GM12892 (cell line): ENCODE measurements around the gene IFT43.

ENCODE experiments used
- DNase-seq: peaks from one replicate; pipeline ENCODE4 v3.0.0; 2011; ENCODE audit not compliant: insufficient read length
- FAIRE-seq: peaks from 2 replicates; lab custom pipeline; 2011; peaks lifted over from hg19 to GRCh38; lab: Jason Lieb, UNC
- POLR2A ChIP-seq: IDR thresholded peaks from 2 replicates; pipeline ENCODE4 v1.6.1; 2011; ENCODE audit warnings: low read depth, low read length, control low read depth
- POLR2AphosphoS5 ChIP-seq: IDR thresholded peaks from 2 replicates; pipeline ENCODE4 v1.6.1; 2011; ENCODE audit warnings: low read depth, low read length, control low read depth
- TAF1 ChIP-seq: IDR thresholded peaks from 2 replicates; pipeline ENCODE4 v1.6.1; 2011; ENCODE audit warnings: low read depth, mild to moderate bottlenecking, control low read depth, low read length, borderline replicate concordance

Gene IFT43

GRCh38 chr14:76129851-76130576 is 144.5 kb downstream of the IFT43 start:
- DNase-seq (no peak), FAIRE-seq (no peak)
- TF ChIP-seq TAF1 (no peak), POLR2A (no peak), POLR2AphosphoS5 (no peak)

DNA sequence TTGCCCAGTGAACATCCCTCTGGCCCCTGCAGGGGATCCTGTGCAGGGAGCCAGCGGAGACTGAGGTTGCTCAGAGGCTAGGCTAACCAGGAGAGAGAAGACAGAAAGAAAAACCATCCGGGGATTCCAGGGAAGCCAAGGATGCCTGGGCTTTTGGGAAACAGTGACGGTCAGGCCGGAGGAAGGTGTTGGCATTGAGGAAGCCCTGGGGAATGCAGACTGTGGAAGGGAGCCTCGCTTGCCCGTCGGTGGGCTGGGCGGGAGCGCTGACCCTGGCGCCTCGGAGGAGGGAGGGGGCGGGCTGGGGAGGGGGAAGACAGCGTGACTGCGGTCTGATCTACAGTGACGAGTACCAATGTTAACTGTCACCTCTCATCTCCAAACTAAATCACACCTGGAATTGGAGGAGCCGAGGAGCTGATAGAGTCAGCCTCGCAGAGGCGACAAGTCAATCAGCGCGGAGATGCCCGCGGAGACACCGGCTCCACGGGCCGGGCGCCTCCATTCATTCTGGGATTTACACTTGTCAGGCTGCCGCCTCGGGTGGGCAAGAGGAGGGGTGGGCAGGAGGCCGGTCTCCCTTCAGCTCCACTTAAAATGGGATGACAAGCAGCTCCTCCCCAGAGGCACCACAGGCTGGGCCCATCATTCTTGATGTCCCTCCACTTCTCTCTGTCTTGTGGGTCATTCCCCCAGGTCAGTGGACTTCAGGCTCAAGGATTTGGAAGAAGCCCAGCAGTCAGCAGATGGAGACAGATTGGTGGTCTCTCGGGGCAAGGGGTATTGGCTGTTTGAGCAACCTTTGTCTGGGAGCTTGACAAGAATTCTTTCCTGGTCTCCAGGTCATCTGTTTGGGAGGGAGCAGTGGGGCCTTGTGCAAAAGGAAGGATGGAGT is 145.8 kb downstream of the IFT43 start:
- FAIRE-seq, result no peak
- TF ChIP-seq TAF1 (no peak), POLR2AphosphoS5 (no peak), POLR2A (no peak)
- DNase-seq, result no peak

DNA sequence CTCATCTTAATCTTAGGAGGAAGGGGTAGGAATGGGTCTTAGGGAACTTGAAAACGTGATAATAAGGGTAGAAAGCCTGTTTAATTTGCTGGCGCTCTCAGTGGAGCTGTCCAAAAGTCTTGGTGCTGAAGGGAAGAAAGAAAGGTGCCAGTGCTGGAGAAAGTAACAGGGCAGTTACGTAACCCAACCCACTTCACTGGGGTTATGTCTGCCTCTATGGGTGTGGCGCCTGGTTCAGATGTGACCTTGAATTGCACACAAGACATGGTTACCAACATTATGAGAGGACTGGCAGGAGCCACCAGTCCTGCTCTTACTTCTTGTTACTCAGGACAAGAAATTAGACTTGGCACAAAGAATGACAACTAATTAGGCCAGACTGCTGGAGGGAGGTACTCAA is 147.5 kb downstream of the IFT43 start:
- FAIRE-seq (no peak), DNase-seq (no peak)

More for the DNA sequence above, 147.5 kb downstream of the IFT43 start:
- TF ChIP-seq POLR2A (no peak), TAF1 (no peak), POLR2AphosphoS5 (no peak)
